Osteocyte (in vitro differentiated cells): ENCODE results near the gene UBL4B. TPM values are rescaled to one million over a fixed set of nuclear protein-coding genes. Genes with fewer than 3 reads are reported as not detected.

Experiments used
- DNase-seq: peaks from one replicate; pipeline ENCODE4 v3.0.0; 2021; ENCODE audit warnings: mixed read lengths; ENCODE audit not compliant: unreplicated experiment; ENCODE audit errors: extremely low spot score
- H3K27ac Mint-ChIP-seq: one replicate; pipeline ENCODE4 v1.8.0; 2021; ENCODE audit warnings: mild to moderate bottlenecking, mixed read lengths; ENCODE audit not compliant: unreplicated experiment
- H3K27me3 Mint-ChIP-seq: one replicate; pipeline ENCODE4 v1.8.0; 2021; ENCODE audit warnings: mixed read lengths; ENCODE audit not compliant: unreplicated experiment
- H3K36me3 Mint-ChIP-seq: one replicate; pipeline ENCODE4 v1.8.0; 2021; ENCODE audit warnings: mixed read lengths; ENCODE audit not compliant: unreplicated experiment
- H3K4me1 Mint-ChIP-seq: one replicate; pipeline ENCODE4 v1.8.0; 2021; ENCODE audit warnings: mixed read lengths; ENCODE audit not compliant: unreplicated experiment
- H3K4me3 Mint-ChIP-seq: one replicate; pipeline ENCODE4 v1.8.0; 2021; ENCODE audit warnings: mild to moderate bottlenecking, moderate library complexity, mixed read lengths; ENCODE audit not compliant: unreplicated experiment
- H3K9me3 Mint-ChIP-seq: one replicate; pipeline ENCODE4 v1.8.0; 2021; ENCODE audit warnings: mixed read lengths; ENCODE audit not compliant: unreplicated experiment
- total RNA-seq: library from RNA; stranded (reverse); gene quantifications from 2 replicates; pipeline ENCODE4 v1.2.1, GENCODE V29; 2021
- TF ChIP-seq, protein P1 (sequence below): fragments of 200-600 bp; sonication (generic); IDR thresholded peaks from 2 replicates; pipeline ENCODE4 v1.5.0; 2021; ENCODE audit warnings: antibody characterized with exemption, mild to moderate bottlenecking, moderate library complexity

The UBL4B gene
- total RNA-seq, 1 donor from 2014 or later, result not detected

DNA sequence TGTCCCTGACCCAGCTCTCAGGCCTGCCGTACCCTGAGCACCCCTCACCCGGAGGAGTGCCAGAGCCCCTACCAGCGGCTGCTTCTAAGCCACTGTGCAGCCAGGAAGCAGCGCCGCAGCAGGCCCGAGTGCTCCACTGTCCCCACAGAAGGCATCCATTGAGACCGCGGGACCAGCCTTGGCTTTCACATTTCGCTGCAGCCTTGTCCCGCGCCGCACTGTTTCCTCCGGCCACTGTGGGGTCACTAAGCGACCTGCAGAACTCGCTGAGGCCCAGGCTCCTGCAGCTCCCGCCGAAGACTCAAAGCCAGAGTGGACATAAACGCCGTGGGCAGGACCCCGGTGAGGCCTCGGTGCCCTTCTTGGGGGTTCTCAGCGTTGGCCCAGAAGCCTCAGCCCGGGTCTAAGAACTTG lies 44.8 kb upstream of the UBL4B start:
- Mint-ChIP-seq H3K4me1 (peaks cover 7% of the 10 kb centered on the region), H3K27ac (no peak overlapping the region), H3K4me3 (no peak overlapping the region), H3K9me3 (no peaks in the 10 kb centered on the region), H3K27me3 (peaks cover 52% of the 10 kb centered on the region), H3K36me3 (no peaks in the 10 kb centered on the region)
- DNase-seq, result no peak
- TF ChIP-seq, protein P1, sequence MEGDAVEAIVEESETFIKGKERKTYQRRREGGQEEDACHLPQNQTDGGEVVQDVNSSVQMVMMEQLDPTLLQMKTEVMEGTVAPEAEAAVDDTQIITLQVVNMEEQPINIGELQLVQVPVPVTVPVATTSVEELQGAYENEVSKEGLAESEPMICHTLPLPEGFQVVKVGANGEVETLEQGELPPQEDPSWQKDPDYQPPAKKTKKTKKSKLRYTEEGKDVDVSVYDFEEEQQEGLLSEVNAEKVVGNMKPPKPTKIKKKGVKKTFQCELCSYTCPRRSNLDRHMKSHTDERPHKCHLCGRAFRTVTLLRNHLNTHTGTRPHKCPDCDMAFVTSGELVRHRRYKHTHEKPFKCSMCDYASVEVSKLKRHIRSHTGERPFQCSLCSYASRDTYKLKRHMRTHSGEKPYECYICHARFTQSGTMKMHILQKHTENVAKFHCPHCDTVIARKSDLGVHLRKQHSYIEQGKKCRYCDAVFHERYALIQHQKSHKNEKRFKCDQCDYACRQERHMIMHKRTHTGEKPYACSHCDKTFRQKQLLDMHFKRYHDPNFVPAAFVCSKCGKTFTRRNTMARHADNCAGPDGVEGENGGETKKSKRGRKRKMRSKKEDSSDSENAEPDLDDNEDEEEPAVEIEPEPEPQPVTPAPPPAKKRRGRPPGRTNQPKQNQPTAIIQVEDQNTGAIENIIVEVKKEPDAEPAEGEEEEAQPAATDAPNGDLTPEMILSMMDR, result no peak

DNA sequence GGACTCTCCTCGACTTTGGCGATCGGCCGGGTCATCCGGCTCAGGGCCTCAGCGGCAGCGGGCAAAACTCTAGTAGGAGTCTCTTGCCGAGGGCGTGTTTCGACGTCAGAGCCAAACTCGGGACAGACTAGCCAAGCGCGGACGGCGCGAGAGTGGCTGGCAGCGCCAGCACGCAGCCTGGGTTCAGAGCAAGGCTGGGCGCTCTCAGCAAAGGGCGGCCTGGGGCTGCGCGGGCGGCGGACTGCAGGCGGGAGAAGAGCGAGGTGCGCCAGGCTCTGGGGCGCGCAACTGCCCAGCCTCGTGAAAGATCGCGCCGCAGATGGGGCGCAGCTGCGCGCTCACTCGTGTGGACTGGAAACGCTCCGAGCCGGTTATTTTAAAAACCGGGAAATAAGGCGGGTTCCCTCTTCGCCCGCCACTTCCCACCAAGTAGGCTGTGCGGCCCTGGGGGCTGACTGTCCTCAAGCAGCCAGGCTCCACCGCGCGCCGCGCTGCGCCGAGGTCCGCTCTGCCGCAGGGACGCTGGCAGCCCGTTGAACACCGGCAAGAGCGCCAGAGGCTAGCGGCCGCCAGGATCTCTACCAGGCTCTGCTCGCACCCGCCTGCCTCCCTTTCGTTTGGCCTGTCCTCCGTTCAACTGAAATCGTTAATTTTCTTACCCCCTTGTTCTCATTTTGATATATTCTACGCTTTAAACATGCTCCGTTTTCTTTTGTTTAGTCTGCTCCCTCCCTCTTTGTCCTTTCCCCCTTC lies 44.2 kb upstream of the UBL4B start:
- DNase-seq, result no peak
- H3K27ac Mint-ChIP-seq, result no peak overlapping the region
- no peak overlapping the region for H3K4me3 Mint-ChIP-seq
- H3K27me3 Mint-ChIP-seq, result peaks cover 56% of the 10 kb centered on the region
- TF ChIP-seq, protein P1, result no peak
- H3K9me3 Mint-ChIP-seq, result no peaks in the 10 kb centered on the region
- H3K4me1 Mint-ChIP-seq, result peaks cover 7% of the 10 kb centered on the region
- H3K36me3 Mint-ChIP-seq, result no peaks in the 10 kb centered on the region

DNA sequence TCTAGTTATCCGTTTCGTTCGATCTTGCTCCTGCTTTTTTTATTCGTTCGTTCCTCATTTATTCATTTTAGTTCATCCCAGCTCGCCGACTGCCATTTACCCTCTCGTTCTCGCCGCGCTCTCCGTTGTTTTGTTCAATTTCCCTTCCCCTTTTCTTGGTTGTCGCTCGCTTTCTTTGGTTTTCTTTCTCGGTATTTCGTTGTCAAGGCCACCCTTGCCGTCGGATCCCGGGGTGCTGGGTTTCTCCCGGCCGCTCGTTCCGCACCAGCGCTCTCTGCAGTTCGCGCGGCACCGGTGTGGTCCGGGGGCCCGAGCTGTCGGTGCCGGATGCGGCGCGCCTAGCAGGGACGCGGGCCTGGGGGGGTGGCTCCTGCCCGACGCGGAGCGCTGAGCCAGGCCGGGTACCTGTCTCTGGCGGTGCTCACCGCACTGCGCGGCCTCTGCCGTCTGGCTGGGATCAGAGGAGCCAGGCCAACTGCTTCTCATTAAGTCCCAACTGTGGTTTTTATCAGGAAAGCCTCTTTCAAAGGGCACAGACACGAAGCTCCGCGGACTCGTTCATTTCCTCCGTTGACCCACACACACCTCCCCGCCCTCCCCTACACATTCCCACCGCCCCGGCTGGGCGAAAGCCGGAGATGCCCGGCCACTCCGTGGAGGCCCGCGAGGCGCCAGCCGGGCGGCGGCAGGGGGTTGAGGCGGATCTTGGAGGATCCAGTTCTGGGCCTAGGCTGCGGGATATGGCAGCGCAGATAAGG lies 43.4 kb upstream of the UBL4B start:
- peaks cover 63% of the 10 kb centered on the region for H3K27me3 Mint-ChIP-seq
- no peaks in the 10 kb centered on the region for H3K36me3 Mint-ChIP-seq
- no peaks in the 10 kb centered on the region for H3K9me3 Mint-ChIP-seq
- TF ChIP-seq, protein P1, result no peak
- peaks cover 7% of the 10 kb centered on the region for H3K4me1 Mint-ChIP-seq
- no peak overlapping the region for H3K4me3 Mint-ChIP-seq
- DNase-seq, result no peak
- H3K27ac Mint-ChIP-seq, result no peak overlapping the region

DNA sequence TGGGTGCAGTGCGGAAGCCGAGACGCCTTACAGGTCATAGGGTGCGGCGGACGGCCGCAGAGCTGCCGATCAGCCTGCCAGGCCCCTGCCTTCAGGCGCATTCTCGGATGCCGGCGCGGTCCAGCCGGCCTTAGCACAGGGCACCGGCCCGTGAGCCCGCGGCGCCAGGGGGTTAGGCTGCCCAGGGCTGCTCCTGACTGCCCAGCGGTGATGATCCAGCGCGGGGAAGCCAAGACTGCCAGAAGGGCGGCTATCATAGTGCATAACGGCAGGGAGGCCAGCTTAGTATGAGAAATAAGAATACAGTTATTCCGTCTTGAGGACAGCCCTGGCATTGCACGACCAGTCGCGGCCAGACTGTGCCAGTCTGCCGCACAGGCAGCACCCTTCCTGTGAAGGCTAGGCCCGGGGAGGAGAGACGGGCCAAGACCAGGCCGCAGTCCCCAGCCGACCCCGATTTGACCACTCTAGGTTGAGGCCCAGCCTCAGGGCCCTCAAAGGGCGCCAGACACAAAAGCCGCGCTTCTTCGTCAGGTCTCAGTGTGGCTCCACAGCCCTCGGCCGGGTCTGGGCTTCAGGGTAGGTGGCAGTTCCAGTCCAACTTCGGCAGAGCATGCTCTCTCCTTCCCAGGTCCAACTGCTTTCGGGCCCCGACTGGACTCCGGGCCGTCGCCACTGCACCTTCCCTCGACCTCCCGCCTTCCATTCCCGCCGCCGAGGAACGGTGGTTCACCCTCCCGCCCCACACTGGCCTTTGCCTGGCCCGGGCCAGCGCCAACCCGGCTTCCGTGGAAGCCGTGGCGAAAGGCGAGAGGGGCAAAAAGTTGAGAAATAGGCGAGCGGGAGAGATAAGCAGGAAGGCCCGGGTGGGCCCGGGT lies 42.6 kb upstream of the UBL4B start:
- Mint-ChIP-seq H3K4me3 (no peak overlapping the region), H3K4me1 (peaks cover 7% of the 10 kb centered on the region), H3K36me3 (no peaks in the 10 kb centered on the region), H3K27me3 (peaks cover 70% of the 10 kb centered on the region), H3K9me3 (no peaks in the 10 kb centered on the region), H3K27ac (no peak overlapping the region)
- TF ChIP-seq, protein P1, result no peak
- DNase-seq, result no peak
